Stimulated activated CD4-positive, alpha-beta T cell treated with anti-CD3 and anti-CD28 coated beads, Interleukin-1b, Interleukin-23, amount 100 ng/mL, for 24 hours (primary cell): ENCODE results near the gene ZHX3.

Experiments used
- DNase-seq, 4 experiments: peaks; one replicate each; pipeline ENCODE4 v3.0.0-alpha.2; 2020; ENCODE audit warnings: low read depth in 4 of 4, low spot score in 1 of 4

ZHX3 gene

DNA sequence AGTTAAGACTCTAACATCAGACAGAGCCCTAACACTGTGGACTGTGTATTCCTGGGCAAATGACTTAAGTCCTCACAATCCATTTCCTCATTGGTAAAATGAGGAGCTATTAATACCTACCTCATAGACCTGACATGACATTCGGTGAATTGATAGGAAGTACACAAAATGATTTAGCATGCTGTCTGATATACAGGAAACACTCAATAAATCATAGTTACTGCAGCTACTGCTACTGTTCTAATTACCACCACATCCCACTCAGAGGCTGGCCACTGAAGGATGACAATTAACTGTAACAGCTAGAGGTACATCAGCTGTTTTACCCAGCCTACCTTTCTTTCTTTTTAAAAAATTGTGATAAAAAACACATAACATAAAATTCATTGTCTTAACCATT is 92.4 kb downstream of the ZHX3 start:
- DNase-seq = no peak

- DNase-seq = no peak
Observed at GRCh38 chr20:41224281-41224680, 93.2 kb downstream of the ZHX3 start.

DNA sequence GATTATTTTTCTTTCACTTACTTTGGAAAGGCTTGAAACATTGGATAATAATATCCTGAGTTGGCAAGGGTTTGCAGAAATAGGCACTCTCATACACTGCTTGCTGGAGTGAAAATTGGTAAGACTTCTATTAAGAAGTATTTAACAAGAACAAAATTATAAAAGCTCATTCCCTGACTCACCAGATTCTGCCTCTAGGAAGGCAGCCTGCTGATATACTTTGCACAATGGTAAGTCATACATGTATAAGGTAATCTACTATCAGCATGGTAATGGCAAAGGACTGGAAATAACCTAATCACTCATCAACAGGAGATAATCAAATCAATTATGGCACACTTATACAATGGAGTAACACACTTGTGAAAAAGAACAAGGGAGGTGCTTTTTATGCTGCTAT is 94.4 kb downstream of the ZHX3 start:
- no peak for DNase-seq

DNA sequence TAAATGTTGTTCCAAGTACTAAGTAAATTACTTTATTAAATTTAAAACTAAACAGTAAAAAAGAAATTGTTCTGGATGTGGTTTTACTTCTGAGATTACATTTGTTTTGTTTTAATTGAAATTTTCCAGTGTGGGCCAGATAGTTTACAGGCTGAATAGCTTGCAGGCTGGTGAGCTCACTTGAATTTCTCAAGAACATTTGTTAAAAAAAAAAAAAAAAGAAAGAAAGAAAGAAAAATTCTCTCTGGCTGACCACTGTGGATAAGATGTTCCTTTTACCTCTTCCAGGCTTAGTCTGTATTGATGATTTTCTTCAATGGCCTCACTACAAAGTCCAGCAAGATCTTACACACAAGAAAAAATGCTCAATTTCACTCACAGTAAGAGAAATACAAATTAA is 94.8 kb downstream of the ZHX3 start:
- DNase-seq = no peak

- DNase-seq = no peak
Observed at GRCh38 chr20:41222296-41222695, 95.2 kb downstream of the ZHX3 start.

- DNase-seq = no peak
Observed at GRCh38 chr20:41221614-41222218, 95.8 kb downstream of the ZHX3 start.

GRCh38 chr20:41219824-41220223 is 97.7 kb downstream of the ZHX3 start:
- DNase-seq = no peak

DNA sequence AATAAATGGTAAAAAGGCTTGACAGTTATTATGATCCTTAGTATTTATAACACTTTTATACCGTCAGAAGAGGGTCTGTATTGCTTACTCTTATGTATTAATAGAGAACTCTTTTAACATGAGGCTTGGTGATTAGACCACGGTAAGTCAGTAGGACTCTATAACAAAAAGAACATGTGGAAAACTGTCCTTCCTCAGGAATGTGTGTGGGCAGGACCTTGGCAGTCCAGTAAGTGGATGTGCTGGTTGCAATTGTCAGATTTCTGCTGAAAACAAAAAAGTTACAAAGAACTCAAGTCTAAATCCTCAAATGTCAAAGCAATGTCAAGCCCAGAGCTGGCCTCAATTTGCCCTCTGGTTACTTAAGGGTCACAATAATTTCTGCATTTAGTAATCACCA is 99.1 kb downstream of the ZHX3 start:
- no peak for DNase-seq

GRCh38 chr20:41217422-41217821 is 100.1 kb downstream of the ZHX3 start:
- no peak for DNase-seq

DNA sequence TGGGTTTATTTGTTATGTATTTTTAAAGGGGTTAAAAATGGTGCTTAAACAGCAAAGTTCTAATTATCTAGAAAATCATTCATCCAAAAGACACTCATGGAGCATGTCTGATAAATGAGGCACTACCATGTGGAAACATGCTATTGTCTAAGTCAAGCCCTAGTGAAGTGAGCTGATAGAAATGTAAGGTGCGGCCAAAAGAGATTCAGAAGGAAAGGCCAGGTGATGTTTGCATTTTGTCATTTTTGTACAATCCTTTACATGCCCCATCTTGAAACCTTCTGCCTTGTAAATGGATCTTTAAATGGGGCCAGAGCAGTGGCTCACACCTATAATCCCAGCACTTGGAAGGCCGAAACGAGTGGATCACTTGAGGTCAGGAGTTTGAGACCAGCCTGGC is 102.9 kb downstream of the ZHX3 start:
- no peak for DNase-seq

GRCh38 chr20:41214202-41214601 is 103.3 kb downstream of the ZHX3 start:
- DNase-seq = no peak

GRCh38 chr20:41213150-41213820 is 104.2 kb downstream of the ZHX3 start:
- DNase-seq = no peak

GRCh38 chr20:41205313-41205712 is 112.2 kb downstream of the ZHX3 start:
- DNase-seq = no peak

GRCh38 chr20:41204304-41205265 is 112.9 kb downstream of the ZHX3 start:
- DNase-seq = no peak

GRCh38 chr20:41203660-41204059 is 113.9 kb downstream of the ZHX3 start:
- DNase-seq = no peak

GRCh38 chr20:41202426-41202825 is 115.1 kb downstream of the ZHX3 start:
- DNase-seq = no peak

DNA sequence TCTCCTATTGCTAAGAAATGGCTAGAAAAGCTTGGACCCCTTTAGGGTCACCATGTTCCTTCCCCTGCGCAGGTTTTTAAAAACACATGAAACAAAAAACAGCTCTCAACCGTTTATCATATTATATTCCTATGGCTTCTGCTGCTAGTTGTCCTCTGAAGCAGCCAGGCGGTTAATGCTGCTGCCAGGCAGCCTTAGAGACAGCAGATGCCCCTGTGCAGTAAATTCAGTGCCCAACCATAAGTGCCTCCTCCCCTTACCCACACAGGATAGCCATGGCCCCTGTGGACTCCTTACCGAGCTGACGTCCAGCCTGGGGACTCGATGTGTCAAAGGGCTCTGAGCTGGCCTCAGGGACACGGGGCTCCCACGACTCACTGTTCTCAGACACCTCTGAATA is 115.8 kb downstream of the ZHX3 start:
- DNase-seq = no peak

GRCh38 chr20:41200446-41201202 is 116.9 kb downstream of the ZHX3 start:
- DNase-seq = no peak

GRCh38 chr20:41198443-41198842 is 119.1 kb downstream of the ZHX3 start:
- DNase-seq = no peak

DNA sequence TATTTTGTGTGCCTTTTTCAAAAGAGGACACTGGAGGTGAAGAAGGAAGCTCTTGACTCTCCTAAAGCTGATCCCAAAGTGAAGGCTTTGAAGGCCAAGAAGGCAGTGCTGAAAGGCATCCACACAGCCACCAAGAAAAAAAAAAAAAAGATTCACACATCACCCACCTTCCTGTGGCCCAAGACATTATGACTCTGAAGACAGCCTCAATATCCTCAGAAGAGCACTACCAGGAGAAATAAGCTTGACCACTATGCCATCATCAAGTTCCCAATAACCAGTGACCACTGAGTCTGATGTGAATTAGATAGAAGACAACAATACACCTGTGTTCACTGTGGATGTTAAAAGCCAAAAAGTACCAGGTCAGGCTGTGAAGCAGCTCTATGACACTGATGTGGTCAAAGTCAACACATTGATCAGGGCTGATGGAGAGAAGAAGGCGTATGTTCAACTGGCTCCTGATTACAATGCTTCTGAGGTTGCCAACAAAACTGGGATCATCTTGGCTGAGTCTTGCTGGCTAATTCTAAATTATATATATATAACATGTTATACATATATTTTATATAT is 120.8 kb downstream of the ZHX3 start:
- DNase-seq = no peak

DNA sequence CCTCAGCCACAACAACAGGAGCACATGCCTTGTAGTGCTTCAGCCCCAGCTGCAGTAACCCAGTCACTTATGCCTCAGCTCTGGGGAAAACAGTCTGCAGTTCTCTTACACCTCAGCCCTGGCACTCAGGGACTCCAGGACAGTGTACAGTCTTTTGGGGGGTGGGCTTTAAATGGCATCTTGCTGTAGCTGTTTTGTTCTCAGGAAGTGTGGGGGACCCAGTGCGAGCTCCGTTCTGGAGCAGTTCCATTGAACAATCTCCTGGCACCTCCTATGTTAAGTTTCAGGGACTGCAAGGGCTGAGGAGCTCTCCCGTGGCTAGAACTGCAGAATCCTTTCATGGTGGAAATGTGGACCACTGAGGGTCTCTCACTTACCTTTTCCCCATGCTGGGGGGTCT is 125.0 kb downstream of the ZHX3 start:
- DNase-seq = no peak
